RWPE2 (cell line): ENCODE results near the gene THSD7B.
A peak's percentile ranks its signal among the peaks of the same experiment; 100 is the strongest.
"Not testable (repeated sequence)": the region's sequence is repeated elsewhere in the genome, so short reads cannot be mapped to it uniquely, and the experiment has no call there.

Experiments used
- ATAC-seq: fragments of 200-7000 bp; cut with Tn5 transposase; 3 replicates; pipeline ENCODE4 v1.9.1; 2021; ENCODE audit warnings: low read depth
- DNase-seq: peaks from one replicate; pipeline ENCODE4 v3.0.0-alpha.2; 2020; ENCODE audit warnings: low spot score
- H3K27ac ChIP-seq: fragments of 450-650 bp; 2 replicates; pipeline ENCODE4 v1.5.1; 2017; ENCODE audit warnings: mild to moderate bottlenecking; ENCODE audit not compliant: poor library complexity, severe bottlenecking
- H3K27me3 ChIP-seq: fragments of 250-450 bp; sonication (Bioruptor Pico); 2 replicates; pipeline ENCODE4 v1.5.1; 2021; ENCODE audit warnings: mild to moderate bottlenecking, moderate library complexity; ENCODE audit not compliant: insufficient read depth, poor library complexity, severe bottlenecking
- H3K36me3 ChIP-seq: fragments of 250-450 bp; sonication (Bioruptor Pico); 2 replicates; pipeline ENCODE4 v1.5.1; 2020; ENCODE audit warnings: low read depth, mild to moderate bottlenecking, moderate library complexity
- H3K4me1 ChIP-seq: fragments of 250-450 bp; sonication (Bioruptor Pico); 2 replicates; pipeline ENCODE4 v1.5.1; 2021; ENCODE audit warnings: mild to moderate bottlenecking, moderate library complexity; ENCODE audit not compliant: insufficient read depth, poor library complexity, severe bottlenecking
- H3K4me3 ChIP-seq: fragments of 250-450 bp; sonication (Bioruptor Pico); 2 replicates; pipeline ENCODE4 v1.5.1; 2021; ENCODE audit warnings: mild to moderate bottlenecking, moderate library complexity; ENCODE audit not compliant: severe bottlenecking
- H3K9me3 ChIP-seq: fragments of 250-450 bp; sonication (Bioruptor Pico); 2 replicates; pipeline ENCODE4 v1.5.1; 2021; ENCODE audit warnings: mild to moderate bottlenecking, moderate library complexity; ENCODE audit not compliant: severe bottlenecking
- CTCF ChIP-seq: fragments of 450-650 bp; IDR thresholded peaks from one replicate; pipeline ENCODE4 v1.5.1; 2017; ENCODE audit warnings: mild to moderate bottlenecking, moderate library complexity; ENCODE audit not compliant: poor library complexity, severe bottlenecking

Gene THSD7B

GRCh38 chr2:137096693-137097092 lies 331.3 kb downstream of the THSD7B start:
- Histone ChIP-seq H3K4me3 (no peak overlapping the region), H3K9me3 (no peaks in the 10 kb centered on the region), H3K27me3 (no peaks in the 10 kb centered on the region), H3K4me1 (no peaks in the 10 kb centered on the region), H3K36me3 (no peaks in the 10 kb centered on the region), H3K27ac (no peak overlapping the region)
- no peak for ATAC-seq
- no peak for DNase-seq
- TF ChIP-seq CTCF: peak; percentile 15

DNA sequence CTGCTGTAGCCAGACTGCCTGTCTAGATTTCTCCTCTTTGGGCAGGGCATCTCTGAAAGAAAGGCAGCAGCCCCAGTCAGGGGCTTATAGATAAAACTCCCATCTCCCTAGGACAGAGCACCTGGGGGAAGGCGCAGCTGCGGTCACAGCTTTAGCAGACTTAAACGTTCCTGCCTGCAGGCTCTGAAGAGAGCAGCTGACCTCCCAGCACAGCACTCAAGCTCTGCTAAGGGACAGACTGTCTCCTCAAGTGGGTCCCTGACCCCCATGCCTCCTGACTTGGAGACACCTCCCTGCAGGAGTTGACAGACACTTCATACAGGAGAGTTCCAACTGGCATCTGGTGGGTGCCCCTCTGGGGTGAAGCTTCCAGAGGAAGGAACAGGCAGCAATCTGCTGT lies 336.5 kb downstream of the THSD7B start:
- ATAC-seq, H3K4me3 ChIP-seq, H3K36me3 ChIP-seq, H3K9me3 ChIP-seq, H3K4me1 ChIP-seq, DNase-seq, H3K27me3 ChIP-seq, H3K27ac ChIP-seq: not testable (repeated sequence)

DNA sequence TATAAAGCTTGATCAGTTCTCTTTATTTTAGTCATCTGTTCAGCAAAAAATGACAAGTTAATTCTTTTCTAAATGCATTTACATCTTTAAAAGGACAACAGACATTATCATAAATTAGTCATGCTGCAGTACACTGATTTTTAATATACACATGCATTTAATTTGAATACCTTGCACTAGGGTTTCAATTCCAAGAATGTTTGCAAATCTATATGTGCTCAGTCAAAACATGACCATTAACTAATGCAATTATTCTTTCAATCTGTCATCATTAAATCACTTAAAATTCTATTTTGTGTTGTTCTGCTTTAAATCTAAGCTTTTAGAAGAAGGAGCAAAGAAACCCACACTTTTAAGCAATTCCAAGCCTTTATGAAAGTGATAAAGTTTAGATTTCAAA lies 342.6 kb downstream of the THSD7B start:
- Histone ChIP-seq H3K4me3 (no peak overlapping the region), H3K4me1 (no peaks in the 10 kb centered on the region), H3K9me3 (no peaks in the 10 kb centered on the region), H3K27ac (no peak overlapping the region), H3K27me3 (no peaks in the 10 kb centered on the region), H3K36me3 (no peaks in the 10 kb centered on the region)
- no peak for TF ChIP-seq CTCF
- ATAC-seq (no peak), DNase-seq (no peak)

DNA sequence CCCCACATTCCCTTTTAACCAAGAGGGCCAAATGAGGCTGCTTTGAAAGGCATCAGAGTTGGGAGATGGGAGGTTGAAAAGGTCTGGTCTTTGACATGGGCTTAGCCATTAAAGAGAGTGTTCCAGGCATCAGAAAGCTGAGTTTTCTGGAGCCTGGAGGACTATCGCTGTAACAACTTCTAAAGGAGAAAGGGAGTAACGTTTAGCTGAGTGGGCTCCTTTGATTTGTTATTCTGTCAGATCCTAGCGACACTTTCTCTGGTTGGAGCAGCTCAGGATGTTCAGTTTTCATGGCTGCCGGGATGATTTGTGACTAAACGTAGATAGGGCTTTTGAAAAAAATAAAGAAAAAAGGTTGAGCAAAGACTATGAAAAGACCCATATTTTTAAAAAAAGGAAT lies 346.6 kb downstream of the THSD7B start:
- H3K27me3 ChIP-seq: no peaks in the 10 kb centered on the region
- TF ChIP-seq CTCF: no peak
- H3K4me3 ChIP-seq: no peak overlapping the region
- H3K4me1 ChIP-seq: no peaks in the 10 kb centered on the region
- DNase-seq: no peak
- no peak overlapping the region for H3K27ac ChIP-seq
- H3K36me3 ChIP-seq: no peaks in the 10 kb centered on the region
- ATAC-seq: no peak
- no peaks in the 10 kb centered on the region for H3K9me3 ChIP-seq

- no peak for ATAC-seq
- H3K36me3 ChIP-seq: no peaks in the 10 kb centered on the region
- H3K4me3 ChIP-seq: no peak overlapping the region
- no peaks in the 10 kb centered on the region for H3K27me3 ChIP-seq
- no peak overlapping the region for H3K27ac ChIP-seq
- TF ChIP-seq CTCF: no peak
- no peaks in the 10 kb centered on the region for H3K9me3 ChIP-seq
- peaks cover 9% of the 10 kb centered on the region for H3K4me1 ChIP-seq
- no peak for DNase-seq
These were observed 349.9 kb downstream of the THSD7B start for GRCh38 chr2:137115081-137115794.
